HCT116 (cell line): ENCODE data around the gene CCDC57. TPM values are rescaled to one million over a fixed set of nuclear protein-coding genes. Genes with fewer than 3 reads are reported as not detected.

Experiments used
- ATAC-seq: fragments of 200-7000 bp; cut with Tn5 transposase; 2 replicates; pipeline ENCODE4 v1.9.1; 2020; ENCODE audit warnings: mild to moderate bottlenecking, moderate library complexity
- BruUV-seq: library from RNA; stranded (reverse); fragments of 400-500 nt; replicated peaks from 2 replicates; lab custom pipeline; 2021; lab: Mats Ljungman, UMichigan
- CTCF ChIA-PET: fragments of 300-600 bp; sonication (Branson Sonifier 250); formaldehyde crosslinking; loops from one replicate; lab custom pipeline; 2021; ENCODE audit warnings: antibody characterized with exemption; lab: Charles Lee
- POLR2A ChIA-PET: fragments of 300-600, 350-600 bp; sonication (Branson Sonifier 250); formaldehyde crosslinking; loops from one replicate; lab custom pipeline; 2021; ENCODE audit warnings: antibody characterized with exemption; lab: Charles Lee
- RAD21 ChIA-PET, 2 experiments: fragments of 300-600 bp; sonication (Branson Sonifier 250); formaldehyde crosslinking; loops; one replicate each; lab custom pipeline; 2023; ENCODE audit warnings: low total read pairs in 2 of 2; ENCODE audit not compliant: uncharacterized antibody in 2 of 2, unreplicated experiment in 2 of 2, low non-redundant PET in 1 of 2; lab: Charles Lee
- DNase-seq: peaks from one replicate; pipeline ENCODE4 v3.0.0-alpha.2; 2010; ENCODE audit warnings: low read depth, low spot score
- H2AFZ ChIP-seq: fragments of 200-600 bp; shearing (Covaris generic), sonication (generic); 2 replicates; pipeline ENCODE4 v1.6.1; 2017; ENCODE audit warnings: low read depth, mixed run types, mixed read lengths, antibody characterized with exemption, low read length; ENCODE audit not compliant: poor library complexity, severe bottlenecking
- H3K27ac ChIP-seq: 2 replicates; pipeline ENCODE4 v1.5.1; 2012; ENCODE audit warnings: low read depth, low read length
- H3K27me3 ChIP-seq: fragments of 200-600 bp; sonication (generic); 2 replicates; pipeline ENCODE4 v1.6.1; 2016; ENCODE audit warnings: mixed run types, low read length, mixed read lengths; ENCODE audit not compliant: insufficient read depth
- H3K36me3 ChIP-seq, 2 experiments: fragments of 200-500 bp in 1 of 2; fragments of 200-600 bp in 1 of 2; sonication (Bioruptor generic) in 1 of 2; sonication (generic) in 1 of 2; 2 replicates each; pipeline versions ENCODE4 v1.5.1 to v1.6.1; 2014 to 2016; ENCODE audit warnings: low read length in 2 of 2, inconsistent platforms in 1 of 2, mixed read lengths in 1 of 2, mixed run types in 1 of 2; ENCODE audit not compliant: insufficient read depth in 2 of 2, control insufficient read depth in 1 of 2
- H3K4me1 ChIP-seq, 2 experiments: fragments of 200-600 bp in 1 of 2; sonication (generic) in 1 of 2; 2 replicates each; pipeline versions ENCODE4 v1.5.1 to v1.6.1; 2012 to 2017; ENCODE audit warnings: low read length in 2 of 2, inconsistent platforms in 1 of 2, mild to moderate bottlenecking in 1 of 2, mixed read lengths in 1 of 2, mixed run types in 1 of 2, moderate library complexity in 1 of 2; ENCODE audit not compliant: insufficient read depth in 2 of 2, control insufficient read depth in 1 of 2
- H3K4me2 ChIP-seq: fragments of 200-600 bp; sonication (generic); 2 replicates; pipeline ENCODE4 v1.6.1; 2017; ENCODE audit warnings: mixed run types, low read length, mixed read lengths
- H3K4me3 ChIP-seq, 2 experiments: fragments of 200-600 bp in 1 of 2; sonication (generic) in 1 of 2; replicated peaks in 1 of 2; 2 replicates each; pipeline ENCODE4 v1.5.1; 2011 to 2016; ENCODE audit warnings: low read length in 2 of 2, control low read depth in 1 of 2, low read depth in 1 of 2, mild to moderate bottlenecking in 1 of 2, mixed read lengths in 1 of 2, mixed run types in 1 of 2
- H3K79me2 ChIP-seq: fragments of 200-600 bp; sonication (generic); 2 replicates; pipeline ENCODE4 v1.6.1; 2017; ENCODE audit warnings: mild to moderate bottlenecking, mixed run types, low read length, moderate library complexity, mixed read lengths; ENCODE audit not compliant: insufficient read depth
- H3K9ac ChIP-seq: fragments of 200-600 bp; sonication (generic); 2 replicates; pipeline ENCODE4 v1.6.1; 2016; ENCODE audit warnings: low read length, mixed read lengths
- H3K9me2 ChIP-seq: fragments of 200-600 bp; sonication (generic), shearing (Covaris generic); 2 replicates; pipeline ENCODE4 v1.6.1; 2017; ENCODE audit warnings: mixed run types, mild to moderate bottlenecking, moderate library complexity; ENCODE audit not compliant: insufficient read depth
- H3K9me3 ChIP-seq, 2 experiments: fragments of 200-500 bp in 1 of 2; fragments of 200-600 bp in 1 of 2; sonication (Bioruptor generic) in 1 of 2; sonication (generic) in 1 of 2; 2 replicates each; pipeline ENCODE4 v1.6.1; 2014 to 2017; ENCODE audit warnings: low read length in 2 of 2, mixed read lengths in 2 of 2, inconsistent platforms in 1 of 2, low read depth in 1 of 2, mild to moderate bottlenecking in 1 of 2, mixed run types in 1 of 2, moderate library complexity in 1 of 2; ENCODE audit not compliant: control insufficient read depth in 1 of 2, insufficient read depth in 1 of 2
- H4K20me1 ChIP-seq: fragments of 200-600 bp; sonication (generic), shearing (Covaris generic); 2 replicates; pipeline ENCODE4 v1.6.1; 2017; ENCODE audit warnings: mixed run types, mild to moderate bottlenecking, moderate library complexity; ENCODE audit not compliant: insufficient read depth
- ATF3 ChIP-seq: IDR thresholded peaks from 2 replicates; pipeline ENCODE4 v1.6.1; 2012
- CBX3 ChIP-seq: IDR thresholded peaks from 2 replicates; pipeline ENCODE4 v1.6.1; 2012; ENCODE audit warnings: low read depth
- CTCF ChIP-seq, 3 experiments: fragments of 200-600 bp in 1 of 3; sonication (generic) in 1 of 3; IDR thresholded peaks in 2 of 3; conservative IDR thresholded peaks in 1 of 3; 2 replicates each; pipeline ENCODE4 v1.5.1; 2012 to 2017; ENCODE audit warnings: low read depth in 2 of 3, low read length in 2 of 3, antibody characterized with exemption in 1 of 3, borderline replicate concordance in 1 of 3, control low read depth in 1 of 3, mild to moderate bottlenecking in 1 of 3, mixed read lengths in 1 of 3, mixed run types in 1 of 3, moderate library complexity in 1 of 3; ENCODE audit not compliant: insufficient read depth in 1 of 3
- EZH2 ChIP-seq: fragments of 200-600 bp; sonication (generic); IDR thresholded peaks from 2 replicates; pipeline ENCODE4 v1.6.1; 2017; ENCODE audit warnings: antibody characterized with exemption, mixed run types
- POLR2A ChIP-seq: IDR thresholded peaks from 2 replicates; pipeline ENCODE4 v1.7.0; 2011; ENCODE audit warnings: borderline replicate concordance; ENCODE audit not compliant: insufficient read depth, insufficient read length; ENCODE audit errors: extremely low read depth
- RAD21 ChIP-seq: IDR thresholded peaks from 2 replicates; pipeline ENCODE4 v1.6.1; 2012; ENCODE audit warnings: low read depth, mild to moderate bottlenecking
- REST ChIP-seq: IDR thresholded peaks from 2 replicates; pipeline ENCODE4 v1.6.1; 2012; ENCODE audit warnings: low read depth
- SRF ChIP-seq: IDR thresholded peaks from 2 replicates; pipeline ENCODE4 v1.6.1; 2012; ENCODE audit warnings: low read depth
- YY1 ChIP-seq: IDR thresholded peaks from 2 replicates; pipeline ENCODE4 v1.6.1; 2011; ENCODE audit warnings: low read length, low read depth, moderate library complexity, mild to moderate bottlenecking; ENCODE audit not compliant: insufficient replicate concordance; ENCODE audit errors: extremely low read depth
- ZNF274 ChIP-seq: fragments of 200-500 bp; sonication (Bioruptor generic); IDR thresholded peaks from 2 replicates; pipeline ENCODE4 v1.6.1; 2014; ENCODE audit warnings: mild to moderate bottlenecking, low read depth, low read length, inconsistent platforms
- intact Hi-C: fragments of 100-400 bp; cut with micrococcal nuclease; formaldehyde crosslinking; loops from 2 replicates; pipeline ENCODE4 v1.10.0; 2022
- total RNA-seq: library from RNA; stranded (reverse); gene quantifications from one replicate; pipeline ENCODE4 v1.2.1, GENCODE V29; 2021; ENCODE audit not compliant: unreplicated experiment

CCDC57 gene
- total RNA-seq, 1 experiment from 2014 or later, result 143 TPM

GRCh38 chr17:82153745-82154375, 58.8 kb downstream of the CCDC57 start:
- TF ChIP-seq RAD21 (peak; percentile 97), YY1 (no peak), CTCF (IDR thresholded peaks at IDR 0.05 in 2 of 3, conservative IDR thresholded peaks at IDR 0.05 in 1 of 3; ENCODE audit: borderline replicate concordance in 1 of 3, insufficient read depth in 1 of 3, low read depth in 2 of 3, low read length in 2 of 3) (peak; percentile 95 to 99 (median 98)), POLR2A (no peak)
- no peak overlapping the region for H3K27ac ChIP-seq
- no TSS peak for BruUV-seq
- no peak overlapping the region for H3K9ac ChIP-seq
- no peaks in the 10 kb centered on the region; a peak in 1 of 4 replicates for H3K4me1 ChIP-seq
- ChIA-PET CTCF (interaction anchor here (0.6 to 1.6 kb wide), 6 partner anchors 10 to 485 kb away, joined by 3 to 16 read pairs (median 5); partner anchors contain the start of genes CENPX, DCXR, LRRC45 and RAC3), POLR2A (no interaction called here), RAD21 (interaction anchor here in 1 of 2 experiments (2.0 kb wide), 1 partner anchor 48 kb away, joined by 4 read pairs; no protein-coding TSS in a partner anchor)
- no peak overlapping the region for H3K4me2 ChIP-seq
- intact Hi-C loops, result loop anchor here (1.0 to 2.0 kb wide), 2 partner anchors 47 to 124 kb away; no protein-coding TSS in a partner anchor
- DNase-seq, result peak; percentile 54
- peaks cover 4 to 18% of the 10 kb centered on the region in 2 experiments; a peak in 3 of 4 replicates for H3K36me3 ChIP-seq
- H3K4me3 ChIP-seq, result no peak overlapping the region
- no peaks in the 10 kb centered on the region for H3K9me2 ChIP-seq
- no peaks in the 10 kb centered on the region for H3K9me3 ChIP-seq
- no peaks in the 10 kb centered on the region for H3K79me2 ChIP-seq
- ATAC-seq, result peak; percentile 96
- H3K27me3 ChIP-seq, result no peaks in the 10 kb centered on the region
- no peak overlapping the region for H2AFZ ChIP-seq
- H4K20me1 ChIP-seq, result no peaks in the 10 kb centered on the region

GRCh38 chr17:82153295-82153691, 59.3 kb downstream of the CCDC57 start:
- Histone ChIP-seq H3K9me3 (no peaks in the 10 kb centered on the region), H3K4me1 (no peaks in the 10 kb centered on the region; a peak in 1 of 4 replicates), H4K20me1 (no peaks in the 10 kb centered on the region), H3K27me3 (no peaks in the 10 kb centered on the region), H2AFZ (no peak overlapping the region), H3K27ac (no peak overlapping the region), H3K9me2 (no peaks in the 10 kb centered on the region), H3K36me3 (peaks cover 4 to 17% of the 10 kb centered on the region in 2 experiments; a peak in 3 of 4 replicates), H3K9ac (no peak overlapping the region), H3K79me2 (no peaks in the 10 kb centered on the region), H3K4me3 (no peak overlapping the region), H3K4me2 (no peak overlapping the region)
- ATAC-seq (no peak), DNase-seq (no peak)
- ChIA-PET CTCF (interaction anchor here (1.2 to 1.6 kb wide), 2 partner anchors 116 to 123 kb away, joined by 6 to 16 read pairs; partner anchors contain the start of genes DCXR and RAC3), POLR2A (no interaction called here), RAD21 (interaction anchor here in 1 of 2 experiments (1.0 kb wide), 1 partner anchor 48 kb away, joined by 3 read pairs; no protein-coding TSS in a partner anchor)
- no TSS peak for BruUV-seq
- intact Hi-C loops, result no loop called here
- no peak for TF ChIP-seq POLR2A
- TF ChIP-seq ZNF274, result no peak
- TF ChIP-seq SRF, result no peak
- no peak for TF ChIP-seq EZH2
- TF ChIP-seq ATF3, result no peak
- no peak for TF ChIP-seq REST
- no peak for TF ChIP-seq CBX3
